ENCODE data around the gene GALNT3.

Gene GALNT3

GRCh38 chr2:165796819-165797530 is 2.9 kb upstream of the GALNT3 start:
- DNase-seq (ENCODE audit: low read depth in 1 of 2, low spot score in 1 of 2), result no peak

DNA sequence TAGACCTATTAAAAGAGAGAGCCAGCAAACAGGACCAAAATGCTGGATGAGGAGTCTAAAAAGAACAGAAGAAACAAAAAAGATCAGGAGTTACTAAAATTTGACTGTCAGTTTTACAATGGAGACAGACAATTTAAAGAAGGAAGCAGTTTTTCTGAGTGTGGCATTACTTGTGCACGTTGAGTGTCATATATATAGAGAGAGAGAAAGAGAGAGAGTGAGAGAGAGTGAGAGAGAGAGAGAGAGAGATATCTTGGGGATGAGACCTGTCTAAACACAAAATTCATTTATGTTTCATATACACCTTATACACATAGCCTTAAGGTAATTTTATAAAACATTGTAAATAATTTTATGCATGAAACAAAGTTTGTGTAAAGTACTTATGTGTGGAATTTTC is 2.1 kb upstream of the GALNT3 start:
- no peak for DNase-seq (ENCODE audit: low read depth in 1 of 2, low spot score in 1 of 2)

GRCh38 chr2:165795011-165795410 is 964 bp upstream of the GALNT3 start:
- DNase-seq (ENCODE audit: low read depth in 1 of 2, low spot score in 1 of 2), result no peak

DNA sequence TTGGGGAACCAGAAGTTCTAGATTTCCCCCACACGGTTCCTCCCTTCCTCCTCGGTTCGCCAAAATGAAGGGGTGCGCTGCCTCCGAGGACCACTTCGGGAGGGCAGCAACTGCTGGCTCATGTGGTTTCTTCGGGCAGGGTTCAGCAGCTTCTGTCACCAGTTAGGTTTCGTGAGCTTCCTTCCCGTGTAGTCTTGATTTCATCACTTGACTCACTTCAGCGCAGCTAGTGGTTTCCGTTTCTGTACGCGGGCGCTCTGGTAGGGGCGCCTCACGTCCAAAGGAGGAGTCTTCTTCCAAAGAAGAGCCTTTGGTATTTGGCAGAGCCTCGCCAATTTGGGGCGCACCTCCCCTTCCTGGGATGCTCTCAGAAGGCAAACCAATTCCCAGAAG is 485 bp upstream of the GALNT3 start:
- DNase-seq (ENCODE audit: low read depth in 1 of 2, low spot score in 1 of 2), result peak; percentile 12 to 19

DNA sequence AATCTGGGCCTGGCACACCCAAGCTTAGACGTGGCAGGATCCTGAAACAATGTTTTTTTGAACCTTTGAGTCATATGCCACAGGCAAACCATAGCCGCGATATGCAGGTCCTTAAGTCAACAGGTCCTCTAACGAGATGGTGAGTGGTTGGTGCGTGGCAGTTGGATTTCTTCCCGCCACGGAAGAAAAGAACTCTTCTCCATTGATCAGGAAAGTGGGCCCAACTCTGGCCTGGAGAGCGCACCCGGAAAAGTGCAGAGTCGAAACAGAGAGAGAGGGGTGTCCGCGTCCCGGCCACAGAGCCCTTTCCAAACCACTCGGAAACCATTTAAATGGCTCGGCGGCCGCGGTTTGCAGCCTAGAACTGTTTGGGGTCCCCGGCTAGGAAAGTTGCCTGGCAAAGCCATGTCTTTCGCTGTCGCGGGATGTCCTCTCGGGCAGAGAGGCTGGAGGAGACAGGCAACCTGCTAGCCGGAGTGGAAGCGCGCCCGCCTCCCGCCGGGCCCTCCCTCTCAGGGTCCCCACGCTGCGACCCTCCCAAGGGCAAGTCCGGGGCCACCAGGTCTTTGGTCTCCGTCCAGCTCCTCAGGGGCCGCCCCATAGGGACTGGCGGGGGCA is 777 bp downstream of the GALNT3 start:
- DNase-seq (ENCODE audit: low read depth in 1 of 2, low spot score in 1 of 2), result no peak

DNA sequence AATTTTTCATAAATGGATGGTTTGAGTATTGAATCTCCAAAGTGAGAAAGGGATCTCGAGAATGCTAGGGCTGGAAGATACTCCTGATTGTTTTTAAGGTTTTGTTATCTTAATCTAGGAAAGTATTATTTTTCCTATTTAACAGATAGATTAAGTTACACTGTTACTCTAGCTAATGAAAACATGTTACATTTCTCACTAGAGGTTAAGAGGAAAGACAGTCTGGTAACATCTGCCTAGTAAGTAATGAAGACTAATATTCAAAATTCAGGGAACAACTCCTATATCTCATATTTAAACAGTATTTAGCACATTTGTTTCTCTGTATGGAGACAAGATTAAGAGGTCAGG is 2.0 kb downstream of the GALNT3 start:
- no peak for DNase-seq (ENCODE audit: low read depth in 1 of 2, low spot score in 1 of 2)

GRCh38 chr2:165791421-165792103 is 2.5 kb downstream of the GALNT3 start:
- DNase-seq (ENCODE audit: low read depth in 1 of 2, low spot score in 1 of 2), result no peak

GRCh38 chr2:165790466-165790865 is 3.6 kb downstream of the GALNT3 start:
- DNase-seq (ENCODE audit: low read depth in 1 of 2, low spot score in 1 of 2), result no peak

DNA sequence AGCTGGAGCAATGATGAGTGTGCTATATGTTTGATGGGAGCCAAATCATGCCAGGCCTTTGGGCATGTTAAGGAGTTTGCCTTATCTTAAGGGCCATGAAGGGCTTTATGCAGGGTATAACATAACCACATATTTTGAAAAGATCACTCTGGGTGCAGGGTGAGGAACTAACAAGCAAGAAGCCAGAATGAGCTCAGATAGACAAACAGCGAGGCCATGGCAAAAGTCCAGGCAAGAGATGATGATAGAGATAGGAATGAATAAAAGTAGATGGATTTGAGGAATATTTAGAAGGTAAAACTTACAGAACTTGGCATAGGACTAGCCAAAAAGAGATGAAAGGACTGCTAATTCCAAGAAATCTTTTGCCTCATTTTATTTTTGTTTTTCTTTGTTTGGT is 6.7 kb downstream of the GALNT3 start:
- no peak for DNase-seq (ENCODE audit: low read depth in 1 of 2, low spot score in 1 of 2)

DNA sequence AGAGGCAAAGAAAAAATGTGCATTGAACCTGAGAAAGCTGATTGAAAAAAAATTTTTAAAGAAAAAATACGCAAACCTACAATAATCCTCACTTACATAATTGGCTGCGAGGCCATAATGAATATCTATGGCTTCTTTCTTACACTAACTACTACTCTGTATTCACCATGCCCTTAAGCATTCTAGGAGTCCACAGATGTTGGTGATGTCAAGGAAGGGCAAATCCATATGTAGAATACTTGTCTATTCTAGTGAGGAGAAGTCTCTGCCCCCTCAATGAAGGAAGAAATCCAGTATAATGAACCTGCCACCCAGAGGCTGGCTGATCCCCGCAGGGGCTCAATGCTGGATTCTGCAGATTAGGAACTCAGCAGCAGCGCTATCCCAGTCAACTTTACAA is 14.3 kb downstream of the GALNT3 start:
- no peak for DNase-seq (ENCODE audit: low read depth in 1 of 2, low spot score in 1 of 2)

GRCh38 chr2:165778653-165779451 is 15.2 kb downstream of the GALNT3 start:
- no peak for DNase-seq (ENCODE audit: low read depth in 1 of 2, low spot score in 1 of 2)

DNA sequence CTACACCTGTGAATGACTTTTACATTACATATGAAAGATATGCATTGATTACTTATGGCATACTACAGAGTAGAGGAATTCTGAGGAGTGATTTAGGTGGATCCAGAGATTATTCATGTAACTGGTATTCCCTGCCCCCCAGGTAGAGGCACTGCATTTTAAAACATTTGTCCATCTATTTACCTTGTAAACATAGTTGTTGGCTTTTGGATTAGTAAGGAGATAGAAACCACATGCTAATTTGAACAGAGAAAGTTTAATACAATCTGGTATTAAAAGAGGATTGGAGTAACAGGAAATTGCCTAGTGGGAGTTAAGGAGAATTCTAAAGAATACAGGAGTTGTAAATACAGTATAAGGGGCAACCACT is 15.9 kb downstream of the GALNT3 start:
- DNase-seq (ENCODE audit: low read depth in 1 of 2, low spot score in 1 of 2), result no peak

DNA sequence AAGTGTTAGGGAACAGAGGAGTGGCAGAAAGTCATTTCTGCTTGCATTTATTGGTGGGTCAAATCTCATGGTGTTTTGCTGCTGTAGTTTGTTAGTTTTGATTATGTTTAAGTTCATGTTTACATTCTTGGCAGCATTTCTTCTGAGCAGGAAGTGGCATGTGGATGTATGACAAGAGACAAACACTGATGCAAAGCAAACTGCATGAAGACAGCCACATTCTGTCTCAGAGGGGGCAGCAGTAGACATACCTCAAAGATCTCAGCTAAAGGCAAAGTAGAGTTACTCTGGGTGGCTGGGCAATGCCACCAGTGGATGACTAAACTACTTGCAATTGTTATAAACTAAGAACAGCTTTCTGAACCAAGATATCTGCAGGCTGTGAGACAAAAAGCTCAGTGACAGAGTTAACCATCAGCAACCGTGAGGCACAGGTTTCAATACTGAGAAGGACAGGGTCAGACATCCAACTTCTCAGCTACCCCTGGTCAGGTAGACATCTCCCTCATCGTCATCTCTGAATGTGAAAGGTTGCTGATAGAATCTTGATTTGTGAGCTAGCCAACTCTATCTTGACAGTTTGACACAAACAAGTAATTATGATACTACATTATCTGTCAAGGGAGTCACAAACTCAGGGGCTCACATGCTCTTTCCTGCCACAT is 16.4 kb downstream of the GALNT3 start:
- DNase-seq (ENCODE audit: low read depth in 1 of 2, low spot score in 1 of 2), result no peak

DNA sequence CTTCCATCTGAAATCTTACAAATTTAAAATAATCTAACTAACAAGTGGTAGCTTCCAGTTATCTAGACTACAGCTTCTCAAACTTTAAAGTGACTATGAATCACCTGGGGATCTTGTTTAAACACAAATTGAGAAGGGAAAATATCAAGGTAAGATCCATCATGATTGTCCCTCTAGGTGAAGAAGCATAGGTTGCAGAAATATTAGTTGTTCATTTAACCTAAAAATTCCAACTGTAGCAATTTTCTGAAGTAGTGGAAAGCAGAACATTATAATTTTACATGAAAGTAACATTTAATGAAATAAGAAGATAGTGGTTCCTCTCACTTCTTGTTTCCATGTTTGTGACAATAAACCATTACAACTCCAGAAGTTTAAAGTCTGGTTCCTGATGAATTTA is 17.3 kb downstream of the GALNT3 start:
- DNase-seq (ENCODE audit: low read depth in 1 of 2, low spot score in 1 of 2), result no peak

DNA sequence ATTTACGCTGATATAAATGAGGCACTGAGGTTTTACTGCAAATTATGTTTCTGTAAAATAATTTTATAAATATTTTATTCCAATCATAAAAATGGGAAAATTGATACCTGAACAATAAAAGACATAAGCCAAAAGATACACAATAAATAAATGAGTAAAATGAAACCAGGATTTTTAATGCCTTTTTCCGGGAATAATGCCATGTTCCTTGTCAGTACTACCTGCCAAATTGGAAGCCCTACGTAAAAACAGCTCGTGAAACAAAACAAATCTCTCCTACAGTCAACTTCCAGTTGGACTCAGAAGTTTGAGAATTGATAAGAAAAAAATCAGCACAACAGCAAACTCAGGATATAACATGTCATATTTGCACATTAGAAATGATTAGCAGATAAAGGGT is 18.0 kb downstream of the GALNT3 start:
- DNase-seq (ENCODE audit: low read depth in 1 of 2, low spot score in 1 of 2), result no peak

GRCh38 chr2:165773684-165774083 is 20.4 kb downstream of the GALNT3 start:
- no peak for DNase-seq (ENCODE audit: low read depth in 1 of 2, low spot score in 1 of 2)

GRCh38 chr2:165772183-165772582 is 21.9 kb downstream of the GALNT3 start:
- DNase-seq (ENCODE audit: low read depth in 1 of 2, low spot score in 1 of 2), result no peak

GRCh38 chr2:165766326-165766927 is 27.6 kb downstream of the GALNT3 start:
- DNase-seq (ENCODE audit: low read depth in 1 of 2, low spot score in 1 of 2), result no peak

GRCh38 chr2:165762723-165763122 is 31.3 kb downstream of the GALNT3 start:
- DNase-seq (ENCODE audit: low read depth in 1 of 2, low spot score in 1 of 2), result no peak

- DNase-seq (ENCODE audit: low read depth in 1 of 2, low spot score in 1 of 2), result no peak
Observed at GRCh38 chr2:165757906-165758675, 36.0 kb downstream of the GALNT3 start.
